ENCODE data around the gene AHDC1. TPM values are rescaled to one million over a fixed set of nuclear protein-coding genes. Genes with fewer than 3 reads are reported as not detected.

The AHDC1 gene
- total RNA-seq, 4 donors from 2014 or later: 37.7 to 63.0 (median 52.5) TPM

- WGBS, 2 donors: 81 to 94% methylated on average over 7 to 12 of the region's 16 CpGs
- H3K4me3 ChIP-seq (ENCODE audit: low read depth, poor library complexity, severe bottlenecking): no peak overlapping the region
- DNase-seq (ENCODE audit: low spot score in 2 of 2): no peak
- intact Hi-C loops (cut with DNase I; ENCODE audit: low total_unique reads): no loop called here
- TF ChIP-seq POLR2A (IDR thresholded peaks at IDR 0.05): no peak
- TF ChIP-seq CTCF (IDR thresholded peaks at IDR 0.05): no peak
Measured at GRCh38 chr1:27552911-27553420, 51.0 kb downstream of the AHDC1 start.

GRCh38 chr1:27551953-27552312, 52.0 kb downstream of the AHDC1 start:
- intact Hi-C loops (cut with DNase I; ENCODE audit: low total_unique reads): no loop called here
- no peak for TF ChIP-seq CTCF (IDR thresholded peaks at IDR 0.05)
- TF ChIP-seq POLR2A (IDR thresholded peaks at IDR 0.05): no peak
- no peak for DNase-seq (ENCODE audit: low spot score in 2 of 2)
- 88 to 94% methylated on average over 10 to 14 of the region's 14 CpGs for WGBS, 2 donors
- no peak overlapping the region for H3K4me3 ChIP-seq (ENCODE audit: low read depth, poor library complexity, severe bottlenecking)

GRCh38 chr1:27551170-27551952, 52.6 kb downstream of the AHDC1 start:
- no peak overlapping the region for H3K4me3 ChIP-seq (ENCODE audit: low read depth, poor library complexity, severe bottlenecking)
- WGBS, 2 donors: 90 to 91% methylated on average over 33 to 39 of the region's 48 CpGs
- DNase-seq (ENCODE audit: low spot score in 2 of 2): no peak
- intact Hi-C loops (cut with DNase I; ENCODE audit: low total_unique reads): no loop called here
- TF ChIP-seq POLR2A (IDR thresholded peaks at IDR 0.05) (no peak), CTCF (IDR thresholded peaks at IDR 0.05) (no peak)

GRCh38 chr1:27550510-27551169, 53.3 kb downstream of the AHDC1 start:
- H3K4me3 ChIP-seq (ENCODE audit: low read depth, poor library complexity, severe bottlenecking): no peak overlapping the region
- no peak for TF ChIP-seq POLR2A (IDR thresholded peaks at IDR 0.05)
- TF ChIP-seq CTCF (IDR thresholded peaks at IDR 0.05): no peak
- no peak for DNase-seq (ENCODE audit: low spot score in 2 of 2)
- intact Hi-C loops (cut with DNase I; ENCODE audit: low total_unique reads): no loop called here
- WGBS, 2 donors: 94 to 96% methylated on average over 31 to 35 of the region's 44 CpGs

GRCh38 chr1:27549807-27550408, 54.0 kb downstream of the AHDC1 start:
- no peak overlapping the region for H3K4me3 ChIP-seq (ENCODE audit: low read depth, poor library complexity, severe bottlenecking)
- WGBS, 2 donors: 89 to 92% methylated on average over 33 to 35 of the region's 38 CpGs
- no peak for TF ChIP-seq CTCF (IDR thresholded peaks at IDR 0.05)
- no peak for TF ChIP-seq POLR2A (IDR thresholded peaks at IDR 0.05)
- intact Hi-C loops (cut with DNase I; ENCODE audit: low total_unique reads): no loop called here
- no peak for DNase-seq (ENCODE audit: low spot score in 2 of 2)
